GM12872 (cell line): ENCODE data around the gene INHBA.

Source experiments
- TF ChIP-seq, protein P1 (sequence below): IDR thresholded peaks from 3 replicates; pipeline ENCODE4 v1.5.1; 2011; ENCODE audit warnings: low read depth, mild to moderate bottlenecking, low read length, moderate library complexity; ENCODE audit not compliant: insufficient read depth

INHBA gene

GRCh38 chr7:41655426-41655825 is 47.5 kb downstream of the INHBA start:
- TF ChIP-seq, protein P1, sequence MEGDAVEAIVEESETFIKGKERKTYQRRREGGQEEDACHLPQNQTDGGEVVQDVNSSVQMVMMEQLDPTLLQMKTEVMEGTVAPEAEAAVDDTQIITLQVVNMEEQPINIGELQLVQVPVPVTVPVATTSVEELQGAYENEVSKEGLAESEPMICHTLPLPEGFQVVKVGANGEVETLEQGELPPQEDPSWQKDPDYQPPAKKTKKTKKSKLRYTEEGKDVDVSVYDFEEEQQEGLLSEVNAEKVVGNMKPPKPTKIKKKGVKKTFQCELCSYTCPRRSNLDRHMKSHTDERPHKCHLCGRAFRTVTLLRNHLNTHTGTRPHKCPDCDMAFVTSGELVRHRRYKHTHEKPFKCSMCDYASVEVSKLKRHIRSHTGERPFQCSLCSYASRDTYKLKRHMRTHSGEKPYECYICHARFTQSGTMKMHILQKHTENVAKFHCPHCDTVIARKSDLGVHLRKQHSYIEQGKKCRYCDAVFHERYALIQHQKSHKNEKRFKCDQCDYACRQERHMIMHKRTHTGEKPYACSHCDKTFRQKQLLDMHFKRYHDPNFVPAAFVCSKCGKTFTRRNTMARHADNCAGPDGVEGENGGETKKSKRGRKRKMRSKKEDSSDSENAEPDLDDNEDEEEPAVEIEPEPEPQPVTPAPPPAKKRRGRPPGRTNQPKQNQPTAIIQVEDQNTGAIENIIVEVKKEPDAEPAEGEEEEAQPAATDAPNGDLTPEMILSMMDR = no peak

DNA sequence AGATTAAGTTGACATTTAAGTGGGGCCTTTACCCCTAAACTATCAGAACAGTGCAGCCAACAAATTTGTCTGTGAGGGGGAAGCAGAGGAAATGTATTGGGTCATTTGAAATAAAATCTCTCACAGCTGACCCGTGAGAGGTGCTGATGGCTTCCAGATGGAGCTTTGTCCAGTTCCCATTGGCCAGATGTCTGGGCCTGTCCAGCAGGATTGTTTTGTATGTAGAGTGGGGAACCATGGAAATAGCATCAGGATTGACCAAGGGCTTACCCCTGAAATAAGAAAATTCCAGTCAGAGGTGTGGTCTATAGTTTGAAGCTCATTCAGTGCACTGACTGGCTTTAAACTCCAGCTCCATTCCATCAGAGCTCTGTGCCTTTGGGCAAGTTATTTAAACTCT is 50.6 kb downstream of the INHBA start:
- TF ChIP-seq, protein P1 = no peak

- TF ChIP-seq, protein P1 = no peak
Observed at GRCh38 chr7:41648501-41648900, 54.4 kb downstream of the INHBA start.

- TF ChIP-seq, protein P1 = no peak
Observed at GRCh38 chr7:41643616-41644015, 59.3 kb downstream of the INHBA start.

DNA sequence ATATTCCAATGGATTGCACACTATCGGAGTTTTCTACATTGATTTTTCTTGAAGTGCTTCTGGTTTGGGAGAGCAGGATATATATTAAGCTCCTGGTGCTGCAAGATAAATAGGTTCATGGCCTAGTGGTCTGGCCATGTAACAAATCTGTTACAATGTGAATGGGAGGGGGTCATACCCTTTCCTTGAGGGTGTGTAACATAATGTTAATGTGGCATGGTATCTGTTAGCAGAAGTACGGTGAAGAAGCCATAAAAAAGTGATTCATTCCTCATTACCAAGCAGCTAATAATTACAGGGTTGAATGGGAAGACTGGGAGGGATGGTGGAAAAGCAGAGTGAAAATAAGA is 61.2 kb downstream of the INHBA start:
- TF ChIP-seq, protein P1 = no peak

DNA sequence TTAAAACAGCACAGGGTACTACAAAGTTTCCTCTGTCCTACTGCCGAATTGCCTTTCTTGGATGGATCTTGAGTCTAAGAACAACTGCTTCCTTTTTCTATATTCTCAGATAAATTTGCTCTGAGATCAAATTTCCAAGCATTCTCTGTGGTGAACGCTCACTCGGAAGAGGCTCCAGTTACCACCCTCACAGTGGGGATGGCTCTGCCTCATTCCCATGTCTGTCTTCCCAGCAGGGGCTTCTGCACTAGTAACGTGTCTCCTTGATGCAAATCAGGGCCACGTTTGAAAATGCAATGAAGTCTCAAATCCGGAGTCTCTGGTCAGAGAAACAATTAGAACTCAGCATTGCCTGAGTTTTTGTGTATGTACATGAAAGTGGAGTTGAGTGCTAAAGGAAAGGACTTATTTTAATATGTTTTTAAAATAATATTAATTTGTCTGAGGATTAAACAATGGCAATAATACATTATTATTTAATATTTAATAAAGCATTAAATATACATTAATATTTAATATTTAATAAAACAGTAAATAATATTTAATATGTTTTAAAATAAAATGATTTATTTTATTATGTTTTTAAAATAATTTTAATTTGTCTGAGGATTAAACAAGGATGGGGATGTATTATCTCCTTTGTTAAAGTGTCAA is 61.8 kb downstream of the INHBA start:
- TF ChIP-seq, protein P1 = no peak

DNA sequence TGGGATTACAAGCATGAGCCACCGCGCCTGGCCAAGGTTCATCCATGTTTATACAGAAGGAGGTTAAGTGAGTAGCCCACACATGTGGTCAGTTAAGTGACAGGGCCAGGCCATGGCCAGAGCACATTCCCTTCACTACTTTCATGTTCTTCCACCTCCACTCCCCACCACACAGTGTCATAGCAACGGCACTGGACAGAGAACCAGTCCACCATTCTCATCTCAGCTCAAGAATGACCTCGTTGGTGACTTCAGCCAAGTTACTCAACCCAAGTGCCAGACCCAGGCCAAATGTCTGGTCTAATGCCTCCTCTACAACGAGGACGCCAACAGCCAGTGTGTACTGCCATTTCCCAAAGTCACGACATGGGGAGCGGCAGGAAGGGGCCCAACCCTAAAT is 62.4 kb downstream of the INHBA start:
- TF ChIP-seq, protein P1 = no peak
